Measurements from ENCODE around the gene RPLP2.

Gene RPLP2

DNA sequence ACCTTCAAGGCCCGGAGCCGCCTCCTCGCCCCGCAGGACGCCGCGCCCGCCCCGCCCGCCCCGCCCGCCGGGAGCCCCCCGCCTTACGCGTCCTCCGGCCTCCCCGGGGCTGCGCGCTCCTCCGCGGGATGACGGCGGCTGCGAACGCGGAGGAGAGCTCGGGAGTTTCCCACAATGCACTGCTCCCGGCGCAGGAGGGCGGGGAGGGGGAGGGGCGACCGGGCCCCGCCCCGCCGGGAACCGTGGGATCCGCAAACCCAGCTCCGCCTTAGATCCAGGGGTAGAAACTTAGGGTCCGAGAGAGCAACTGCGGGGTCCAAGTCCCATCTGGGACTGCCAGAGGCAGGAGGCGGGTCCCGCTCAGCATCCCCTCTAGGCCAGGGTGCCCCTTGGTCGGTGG is 19.8 kb upstream of the RPLP2 start, which contains the start of gene CEND1:
CEND1 (minus strand) TSS at position 148 of the 400 bp plus-strand sequence. CDS start 1,514 bp downstream, outside the sequence.
- H3K27ac ChIP-seq = no peak within 1 kb of the TSS
- TF ChIP-seq ZFX (IDR thresholded peaks at IDR 0.05) = no peak
- TF ChIP-seq, protein P1, sequence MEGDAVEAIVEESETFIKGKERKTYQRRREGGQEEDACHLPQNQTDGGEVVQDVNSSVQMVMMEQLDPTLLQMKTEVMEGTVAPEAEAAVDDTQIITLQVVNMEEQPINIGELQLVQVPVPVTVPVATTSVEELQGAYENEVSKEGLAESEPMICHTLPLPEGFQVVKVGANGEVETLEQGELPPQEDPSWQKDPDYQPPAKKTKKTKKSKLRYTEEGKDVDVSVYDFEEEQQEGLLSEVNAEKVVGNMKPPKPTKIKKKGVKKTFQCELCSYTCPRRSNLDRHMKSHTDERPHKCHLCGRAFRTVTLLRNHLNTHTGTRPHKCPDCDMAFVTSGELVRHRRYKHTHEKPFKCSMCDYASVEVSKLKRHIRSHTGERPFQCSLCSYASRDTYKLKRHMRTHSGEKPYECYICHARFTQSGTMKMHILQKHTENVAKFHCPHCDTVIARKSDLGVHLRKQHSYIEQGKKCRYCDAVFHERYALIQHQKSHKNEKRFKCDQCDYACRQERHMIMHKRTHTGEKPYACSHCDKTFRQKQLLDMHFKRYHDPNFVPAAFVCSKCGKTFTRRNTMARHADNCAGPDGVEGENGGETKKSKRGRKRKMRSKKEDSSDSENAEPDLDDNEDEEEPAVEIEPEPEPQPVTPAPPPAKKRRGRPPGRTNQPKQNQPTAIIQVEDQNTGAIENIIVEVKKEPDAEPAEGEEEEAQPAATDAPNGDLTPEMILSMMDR (conservative IDR thresholded peaks at IDR 0.05) = no peak

DNA sequence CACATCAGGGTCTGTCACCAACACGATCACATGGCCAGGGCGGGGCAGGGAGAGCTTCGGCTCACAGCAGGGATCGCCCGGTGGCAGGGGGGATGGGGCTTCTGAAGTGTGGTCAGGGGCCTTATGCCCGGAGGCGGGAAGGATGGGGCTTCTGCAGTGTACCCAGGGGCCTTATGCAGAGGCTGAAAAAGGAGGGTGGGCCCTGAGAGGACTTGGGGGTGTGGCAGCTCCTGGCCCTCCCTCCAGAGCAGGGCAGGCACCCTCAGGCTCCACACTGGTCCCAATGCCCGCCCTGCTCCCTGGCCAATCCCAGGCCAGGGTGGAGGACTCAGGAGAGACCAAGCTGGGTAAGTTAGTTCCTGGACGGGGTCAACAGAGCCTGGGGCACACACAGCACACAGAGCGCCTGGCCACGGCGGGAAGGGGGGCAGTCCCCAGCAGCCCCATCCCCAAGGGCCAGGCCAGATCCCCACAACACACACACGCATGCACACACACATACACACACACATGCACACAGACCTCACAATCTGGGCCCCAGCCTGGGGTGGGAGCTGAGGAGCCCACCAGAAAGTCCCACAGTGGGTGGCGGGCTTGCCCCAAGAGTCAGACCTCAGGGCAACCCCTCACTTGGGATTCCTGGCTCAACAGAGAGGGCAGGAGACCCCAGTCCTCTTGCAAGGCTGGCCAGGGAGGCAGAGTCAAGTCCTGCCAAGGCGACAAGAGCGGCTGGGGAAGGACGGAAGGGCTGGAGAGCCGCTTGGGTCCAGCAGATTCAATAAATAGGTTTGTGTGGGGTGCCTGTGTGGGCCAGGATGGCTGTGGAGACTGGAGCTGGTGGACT is 18.8 kb upstream of the RPLP2 start:
- no peak overlapping the region for H3K27ac ChIP-seq
- no peak for TF ChIP-seq ZFX (IDR thresholded peaks at IDR 0.05)
- TF ChIP-seq, protein P1 (conservative IDR thresholded peaks at IDR 0.05) = no peak

DNA sequence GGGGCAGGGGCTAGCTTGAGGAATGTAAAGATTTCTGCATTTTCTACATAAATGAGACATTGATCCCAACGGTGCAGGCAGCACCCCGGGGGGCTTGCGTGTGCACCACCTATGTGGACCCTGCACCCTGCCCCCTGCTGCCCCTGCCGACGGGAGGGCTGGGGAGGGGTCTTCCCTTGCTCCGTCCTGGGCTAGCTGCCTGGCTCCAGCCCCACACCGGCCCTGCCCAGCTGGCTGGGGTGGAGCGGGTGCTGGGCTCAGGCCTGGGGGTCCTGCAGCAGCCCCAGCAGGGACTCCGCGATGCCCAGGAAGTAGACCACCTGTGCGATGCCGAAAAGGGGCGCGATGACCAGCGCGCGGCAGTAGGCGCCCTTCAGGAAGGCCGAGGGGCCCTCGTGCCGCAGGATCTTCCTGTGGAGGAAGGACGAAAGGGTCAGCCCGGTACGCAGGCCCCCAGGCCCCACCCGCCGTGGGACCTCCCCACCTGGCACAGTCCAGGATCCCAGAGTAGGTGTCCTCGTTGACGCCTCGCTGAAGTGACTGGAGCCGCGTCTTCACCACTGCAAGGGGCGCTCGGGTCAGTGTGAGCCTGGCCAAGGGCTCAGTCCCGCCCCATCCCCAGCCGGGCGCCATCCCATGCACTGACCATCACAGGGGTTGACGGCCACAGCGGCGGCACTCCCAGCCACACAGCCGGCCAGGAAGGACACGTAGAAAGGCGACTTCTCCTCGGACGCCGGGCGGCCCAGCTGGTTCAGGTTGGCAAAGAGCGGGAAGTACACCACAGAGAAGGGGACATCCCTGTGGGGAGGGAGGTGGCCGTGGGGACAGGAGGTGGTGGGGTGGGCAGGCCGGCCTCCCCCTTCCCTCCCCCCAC is 17.9 kb upstream of the RPLP2 start:
- no peak overlapping the region for H3K27ac ChIP-seq
- no peak for TF ChIP-seq ZFX (IDR thresholded peaks at IDR 0.05)
- TF ChIP-seq, protein P1 (conservative IDR thresholded peaks at IDR 0.05) = no peak

DNA sequence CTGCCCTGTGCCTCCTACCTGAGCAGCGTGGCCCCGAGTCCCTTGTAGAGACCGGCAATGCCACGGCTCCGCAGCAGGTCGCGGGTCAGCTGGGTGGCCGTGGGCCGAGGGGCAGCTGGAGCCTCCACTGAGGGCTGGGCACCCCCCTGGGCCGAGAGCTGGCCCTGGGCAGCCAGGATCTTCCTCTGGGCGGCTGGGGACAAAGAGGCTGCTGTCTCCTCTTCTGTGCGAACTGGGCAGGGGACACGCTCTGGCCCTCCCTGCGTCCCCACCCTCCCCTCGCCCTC is 17.3 kb upstream of the RPLP2 start:
- TF ChIP-seq ZFX (IDR thresholded peaks at IDR 0.05) = no peak
- TF ChIP-seq, protein P1 (conservative IDR thresholded peaks at IDR 0.05) = no peak
- no peak overlapping the region for H3K27ac ChIP-seq

DNA sequence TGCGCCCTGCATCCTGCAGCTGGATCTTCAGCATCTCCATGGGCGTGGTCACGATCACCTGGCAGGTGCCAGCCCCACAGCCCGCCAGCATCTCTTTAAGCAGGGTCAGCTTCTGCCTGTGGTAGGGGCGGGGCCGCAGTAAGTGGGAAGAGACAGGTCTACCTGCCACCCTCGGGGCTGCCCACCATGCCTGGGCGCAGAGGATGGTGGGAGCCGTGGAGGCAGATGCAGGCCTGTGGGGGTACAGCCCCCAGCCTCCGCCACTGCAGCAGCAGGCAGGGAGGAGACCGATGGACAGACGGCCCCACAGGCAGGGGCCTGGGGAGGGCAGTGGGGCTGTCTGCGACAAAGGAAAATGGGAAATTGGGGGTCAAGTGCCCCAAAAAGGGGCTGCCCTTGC is 16.9 kb upstream of the RPLP2 start:
- TF ChIP-seq, protein P1 (conservative IDR thresholded peaks at IDR 0.05) = no peak
- no peak for TF ChIP-seq ZFX (IDR thresholded peaks at IDR 0.05)

DNA sequence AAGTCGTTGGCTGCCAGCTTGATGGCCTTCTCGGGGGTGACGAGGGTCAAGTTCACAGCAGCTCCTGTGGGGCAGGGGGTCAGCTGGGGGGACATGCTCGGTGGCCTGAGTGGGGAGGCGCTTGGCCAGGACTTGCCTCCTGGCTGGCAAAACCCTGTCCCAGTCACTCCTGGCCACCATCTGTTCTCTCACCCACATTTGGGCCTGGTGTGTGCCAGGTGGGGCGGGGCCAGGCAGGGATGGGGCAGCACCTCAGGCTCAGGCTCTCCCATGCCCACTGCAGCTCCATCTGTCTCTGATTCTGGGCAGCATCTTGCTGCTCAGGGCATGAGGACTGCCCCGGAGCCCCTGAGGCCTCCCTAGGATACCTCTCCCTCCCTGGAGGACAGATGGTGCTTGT is 16.2 kb upstream of the RPLP2 start:
- TF ChIP-seq ZFX (IDR thresholded peaks at IDR 0.05) = no peak
- TF ChIP-seq, protein P1 (conservative IDR thresholded peaks at IDR 0.05) = no peak
- no peak overlapping the region for H3K27ac ChIP-seq

More for the DNA sequence above, 16.9 kb upstream of the RPLP2 start:
- no peak overlapping the region for H3K27ac ChIP-seq

All from C4-2B (cell line).